Lung (tissue), 12 donors: ENCODE results near the gene MATR3. TPM values are rescaled to one million over a fixed set of nuclear protein-coding genes. Genes with fewer than 3 reads are reported as not detected.

Experiments used
- ATAC-seq: fragments of 200-7000 bp; cut with Tn5 transposase; one replicate; pipeline ENCODE4 v1.9.1; 2020; ENCODE audit warnings: moderate number of reproducible peaks; ENCODE audit not compliant: insufficient read depth, low FRiP score
- DNase-seq, 3 donors: peaks; one replicate each; pipeline ENCODE4 v3.0.0-alpha.2; 2013 to 2017
- H3K27ac ChIP-seq, 2 donors: one replicate each; pipeline ENCODE4 v1.5.1; 2013; ENCODE audit warnings: mild to moderate bottlenecking in 2 of 2, moderate library complexity in 2 of 2, control low read depth in 1 of 2, inconsistent platforms in 1 of 2, low read depth in 1 of 2, low read length in 1 of 2
- H3K27me3 ChIP-seq, 3 donors: one replicate each; pipeline ENCODE4 v1.5.1; 2013; ENCODE audit warnings: low read length in 2 of 3; ENCODE audit not compliant: control insufficient read depth in 3 of 3, insufficient read depth in 3 of 3
- H3K36me3 ChIP-seq, 4 donors: one replicate each; pipeline ENCODE4 v1.5.1; 2013; ENCODE audit warnings: low read length in 4 of 4, mild to moderate bottlenecking in 1 of 4, moderate library complexity in 1 of 4; ENCODE audit not compliant: control insufficient read depth in 4 of 4, insufficient read depth in 4 of 4
- H3K4me1 ChIP-seq, 5 donors: one replicate each; pipeline ENCODE4 v1.5.1; 2013; ENCODE audit warnings: low read length in 5 of 5, mild to moderate bottlenecking in 2 of 5, moderate library complexity in 1 of 5; ENCODE audit not compliant: control insufficient read depth in 5 of 5, insufficient read depth in 5 of 5
- H3K4me3 ChIP-seq: one replicate; pipeline ENCODE4 v1.5.1; 2013; ENCODE audit warnings: mild to moderate bottlenecking, control low read depth, moderate library complexity
- H3K9ac ChIP-seq, 2 donors: one replicate each; pipeline ENCODE4 v1.5.1; 2013; ENCODE audit warnings: low read length in 2 of 2, control low read depth in 1 of 2; ENCODE audit not compliant: insufficient read depth in 1 of 2
- H3K9me3 ChIP-seq, 4 donors: one replicate each; pipeline ENCODE4 v1.5.1; 2013; ENCODE audit warnings: low read length in 3 of 4, mild to moderate bottlenecking in 1 of 4, moderate library complexity in 1 of 4; ENCODE audit not compliant: control insufficient read depth in 4 of 4, insufficient read depth in 3 of 4
- WGBS, 2 donors: extraction: QIAGEN DNeasy Blood & Tissue Kit; methylation state at CpG; one replicate each; pipeline ENCODE4 v1.1.7; 2013; 5-methylcytosine and 5-hydroxymethylcytosine counted together
- polyA plus RNA-seq, 2 donors: library from polyadenylated mRNA; stranded (reverse); fragments of 200-250 nt; gene quantifications; one replicate each; pipeline ENCODE4 v1.2.1, GENCODE V29; 2013
- total RNA-seq, 2 donors: library from RNA; depleted of rRNA in 1 of 2; stranded (reverse); fragments of >200 nt in 1 of 2; gene quantifications; one replicate each; pipeline ENCODE4 v1.2.1, GENCODE V29; 2014 to 2021
- TF ChIP-seq, protein P1 (sequence below): IDR thresholded peaks from 2 replicates; pipeline ENCODE4 v1.5.1; 2012; ENCODE audit warnings: mild to moderate bottlenecking; ENCODE audit errors: control extremely low read depth, extremely low read depth
- donor health status: control.
- donor health status: control.
- donor health status: Bipolar disorder and iron deficiency.
- donor health status: healthy.
- donor health status: DM: yes; HTN: yes; CAD: no.

MATR3 gene
- total and polyA plus RNA-seq, 4 donors: 89.9 to 461 (median 100) TPM

DNA sequence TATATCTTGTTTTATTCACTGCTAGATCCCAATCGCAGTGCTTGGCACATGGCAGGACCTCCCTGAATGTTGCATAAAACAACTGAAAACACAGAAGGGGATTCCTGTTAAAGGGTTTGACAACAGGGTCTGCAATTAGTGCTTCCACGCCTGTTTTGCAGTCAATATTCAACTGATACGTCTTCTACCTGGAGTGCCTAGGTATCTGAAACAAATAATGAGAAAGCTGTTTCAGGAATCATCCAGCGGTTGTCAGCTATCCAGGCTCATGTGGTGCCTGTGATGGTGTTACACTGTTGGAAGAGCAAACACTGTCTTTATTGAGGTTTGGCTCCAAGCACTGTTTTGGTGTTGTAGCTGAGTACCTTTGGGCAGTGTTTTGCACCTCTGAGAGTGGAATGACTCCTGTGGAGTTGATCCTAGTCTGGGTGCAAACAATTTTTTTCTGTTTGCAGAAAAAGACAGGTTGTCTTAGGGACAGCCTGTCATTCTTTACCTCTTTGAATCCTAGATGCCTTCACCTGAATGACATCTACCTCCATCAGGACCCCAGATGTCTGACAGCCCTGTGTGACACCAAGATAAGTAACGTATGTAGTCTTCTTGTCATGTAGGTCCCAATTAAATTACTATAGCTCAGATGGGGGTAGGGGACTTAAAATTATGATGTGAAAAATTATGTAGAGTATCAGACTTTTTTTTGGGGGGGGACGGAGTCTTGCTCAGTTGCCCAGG lies 14.8 kb upstream of the MATR3 start:
- ATAC-seq: no peak
- Histone ChIP-seq H3K4me3 (no peak overlapping the region), H3K4me1 (peaks cover 0 to 11% (median 5%) of the 10 kb centered on the region in 5 donors), H3K27ac (no peak overlapping the region), H3K9me3 (no peaks in the 10 kb centered on the region), H3K36me3 (peaks cover 0 to 28% (median 7%) of the 10 kb centered on the region in 4 donors), H3K27me3 (no peaks in the 10 kb centered on the region), H3K9ac (no peak overlapping the region)
- WGBS, 2 donors: 92 to 97% methylated on average over 6 of the region's 6 CpGs
- TF ChIP-seq, protein P1, sequence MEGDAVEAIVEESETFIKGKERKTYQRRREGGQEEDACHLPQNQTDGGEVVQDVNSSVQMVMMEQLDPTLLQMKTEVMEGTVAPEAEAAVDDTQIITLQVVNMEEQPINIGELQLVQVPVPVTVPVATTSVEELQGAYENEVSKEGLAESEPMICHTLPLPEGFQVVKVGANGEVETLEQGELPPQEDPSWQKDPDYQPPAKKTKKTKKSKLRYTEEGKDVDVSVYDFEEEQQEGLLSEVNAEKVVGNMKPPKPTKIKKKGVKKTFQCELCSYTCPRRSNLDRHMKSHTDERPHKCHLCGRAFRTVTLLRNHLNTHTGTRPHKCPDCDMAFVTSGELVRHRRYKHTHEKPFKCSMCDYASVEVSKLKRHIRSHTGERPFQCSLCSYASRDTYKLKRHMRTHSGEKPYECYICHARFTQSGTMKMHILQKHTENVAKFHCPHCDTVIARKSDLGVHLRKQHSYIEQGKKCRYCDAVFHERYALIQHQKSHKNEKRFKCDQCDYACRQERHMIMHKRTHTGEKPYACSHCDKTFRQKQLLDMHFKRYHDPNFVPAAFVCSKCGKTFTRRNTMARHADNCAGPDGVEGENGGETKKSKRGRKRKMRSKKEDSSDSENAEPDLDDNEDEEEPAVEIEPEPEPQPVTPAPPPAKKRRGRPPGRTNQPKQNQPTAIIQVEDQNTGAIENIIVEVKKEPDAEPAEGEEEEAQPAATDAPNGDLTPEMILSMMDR: no peak
- no peak for DNase-seq

DNA sequence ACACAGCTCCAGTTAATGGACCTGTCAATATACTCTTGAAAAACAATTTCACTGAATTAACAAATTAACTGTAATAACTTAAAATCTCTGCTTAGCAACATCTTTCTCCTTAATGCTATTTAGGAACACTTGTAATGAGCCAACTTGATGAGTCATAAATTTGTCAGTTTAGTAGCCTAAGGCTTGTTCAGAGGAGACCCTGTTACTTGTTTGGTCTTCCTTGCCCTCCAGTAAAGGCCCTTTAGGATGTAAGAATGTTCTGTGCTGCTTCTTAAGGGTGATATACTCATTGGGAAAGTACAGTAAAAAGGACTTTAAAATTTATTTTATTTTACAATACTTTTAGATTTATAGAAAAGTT lies 11.4 kb upstream of the MATR3 start:
- TF ChIP-seq, protein P1: no peak
- Histone ChIP-seq H3K36me3 (peaks cover 0 to 36% (median 5%) of the 10 kb centered on the region in 4 donors), H3K9me3 (no peaks in the 10 kb centered on the region), H3K4me3 (no peak overlapping the region), H3K4me1 (peaks cover 0 to 11% (median 0%) of the 10 kb centered on the region in 5 donors), H3K27me3 (no peaks in the 10 kb centered on the region), H3K9ac (no peak overlapping the region), H3K27ac (no peak overlapping the region)
- no peak for DNase-seq
- no peak for ATAC-seq

DNA sequence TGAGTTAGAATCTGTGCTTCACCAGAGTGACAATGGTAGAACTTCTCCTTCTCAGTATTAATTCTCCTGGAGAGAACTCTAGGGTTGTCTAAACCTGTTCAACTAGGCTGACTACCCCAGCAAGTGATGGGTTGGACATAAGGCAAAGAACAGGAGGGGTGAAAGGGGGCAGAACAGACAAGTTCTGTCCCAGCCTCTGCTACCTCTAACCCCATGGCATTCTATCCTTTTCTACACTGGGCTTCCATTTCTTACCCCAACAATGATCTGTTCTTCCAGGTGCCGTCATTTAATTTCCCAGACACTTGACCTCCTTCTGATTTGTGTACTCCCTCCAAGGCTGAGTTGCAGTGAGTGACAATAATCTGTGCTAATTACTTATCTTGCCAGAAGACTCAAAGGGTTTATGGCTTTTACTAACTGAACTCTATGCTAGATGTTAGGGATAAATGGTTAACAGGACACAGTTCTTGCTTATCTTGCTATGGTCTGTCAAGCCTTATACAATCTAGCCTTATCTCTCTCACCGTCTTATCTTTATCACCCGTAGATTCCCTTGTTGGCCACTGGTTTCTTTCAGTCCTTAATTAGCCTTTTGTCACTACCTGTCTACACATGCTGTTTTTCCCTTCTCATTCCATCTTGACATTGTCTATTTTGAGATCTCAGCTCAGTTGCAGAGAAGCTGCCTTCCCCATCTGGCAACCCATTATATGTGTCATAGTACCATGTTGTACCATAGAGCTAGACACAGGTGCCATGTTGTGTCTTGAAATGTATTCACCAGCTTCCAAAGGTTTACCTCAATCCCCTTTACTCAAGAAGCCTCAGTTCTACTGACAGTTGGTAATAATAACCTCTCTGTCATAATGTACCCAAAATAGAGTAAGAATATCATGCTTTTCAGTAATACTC lies 10.0 kb upstream of the MATR3 start:
- no peak overlapping the region for H3K9ac ChIP-seq
- TF ChIP-seq, protein P1: no peak
- H3K27ac ChIP-seq: no peak overlapping the region
- no peaks in the 10 kb centered on the region for H3K27me3 ChIP-seq
- H3K9me3 ChIP-seq: no peaks in the 10 kb centered on the region
- ATAC-seq (no peak), DNase-seq (no peak)
- peaks cover 0 to 11% (median 0%) of the 10 kb centered on the region in 5 donors for H3K4me1 ChIP-seq
- WGBS, 2 donors: 56 to 63% methylated on average over 3 of the region's 3 CpGs
- H3K36me3 ChIP-seq: peaks cover 0 to 30% (median 4%) of the 10 kb centered on the region in 4 donors
- H3K4me3 ChIP-seq: no peak overlapping the region
